Right lobe of liver (tissue), 6 donors: Measurements from ENCODE around the gene DACH1. TPM values are rescaled to one million over a fixed set of nuclear protein-coding genes. Genes with fewer than 3 reads are reported as not detected.
"Not testable (repeated sequence)": the region's sequence is repeated elsewhere in the genome, so short reads cannot be mapped to it uniquely, and the experiment has no call there.

ENCODE experiments used
- ATAC-seq, 4 donors: fragments of 200-7000 bp; cut with Tn5 transposase; one replicate each; pipeline ENCODE4 v1.9.1; 2020; ENCODE audit warnings: mild to moderate bottlenecking in 4 of 4, moderate library complexity in 4 of 4
- DNase-seq, 3 donors: peaks; one replicate each; pipeline ENCODE4 v3.0.0-alpha.2; 2020
- H3K27ac ChIP-seq, 3 donors: fragments of 200-600 bp; one replicate each; pipeline ENCODE4 v1.8.0; 2022
- H3K27me3 ChIP-seq, 2 donors: fragments of 200-600 bp; one replicate each; pipeline ENCODE4 v1.8.0; 2022
- H3K36me3 ChIP-seq, 4 donors: fragments of 200-600 bp; sonication (generic) in 1 of 4; one replicate each; pipeline versions ENCODE4 v1.5.1 to v1.8.0; 2017 to 2022; ENCODE audit warnings: control low read depth in 1 of 4
- H3K4me1 ChIP-seq, 4 donors: fragments of 200-600 bp; sonication (generic) in 1 of 4; one replicate each; pipeline versions ENCODE4 v1.5.1 to v1.8.0; 2017 to 2022; ENCODE audit warnings: control low read depth in 1 of 4
- H3K4me3 ChIP-seq, 3 donors: fragments of 200-600 bp; one replicate each; pipeline ENCODE4 v1.8.0; 2022
- H3K9me3 ChIP-seq, 4 donors: fragments of 200-600 bp; sonication (generic) in 1 of 4; one replicate each; pipeline versions ENCODE4 v1.5.1 to v1.8.0; 2017 to 2022; ENCODE audit warnings: control low read depth in 1 of 4
- CTCF ChIP-seq, 4 donors: fragments of 200-600 bp in 3 of 4; fragments of 450-650 bp in 1 of 4; IDR thresholded peaks; one replicate each; pipeline versions ENCODE4 v1.5.1 to v1.8.0; 2016 to 2022; ENCODE audit warnings: antibody characterized with exemption in 4 of 4, mild to moderate bottlenecking in 2 of 4
- POLR2A ChIP-seq: fragments of 450-650 bp; IDR thresholded peaks from one replicate; pipeline ENCODE4 v1.6.1; 2017; ENCODE audit warnings: antibody characterized with exemption, mild to moderate bottlenecking
- WGBS: methylation state at CpG from one replicate; pipeline ENCODE4 v1.1.6; 2018; ENCODE audit warnings: low coverage, low lambda C conversion rate; ENCODE audit not compliant: insufficient coverage; ENCODE audit errors: missing lambda C conversion rate; 5-methylcytosine and 5-hydroxymethylcytosine counted together
- intact Hi-C, 2 donors: fragments of 100-400 bp; cut with DNase I; formaldehyde crosslinking; loops; one replicate each; pipeline versions ENCODE4 v1.11.2 to v1.14.1; 2022
- total RNA-seq, 6 experiments: library from RNA; depleted of rRNA in 2 of 6; stranded (reverse); fragments of >200 nt in 2 of 6; fragmentation: NEBNext Ultra II Directional in 3 of 6; extraction: Animal tissue kit (Norgen Biotek cat#: 25700) in 3 of 6; gene quantifications; one replicate each; pipeline versions ENCODE4 v1.1.0 to v1.2.4, GENCODE V29; 2016 to 2023
- donor health status: DM: no; HTN: yes; CAD: no.
- donor health status: DM: no; HTN: no; CAD: no.
- donor health status: DM: no; HTN: no; CAD: no.
- donor health status: DM: no; HTN: yes; CAD: no.
- donor health status: DM: no; HTN: yes; CAD: no.

Gene DACH1
- total RNA-seq, 6 experiments from 2014 or later, result 0.80 to 1.5 (median 0.94) TPM

GRCh38 chr13:71902676-71903075 is 35.7 kb upstream of the DACH1 start:
- no peaks in the 10 kb centered on the region for H3K27me3 ChIP-seq
- no peaks in the 10 kb centered on the region for H3K4me1 ChIP-seq
- WGBS, result 67% methylated on average over 1 of the region's 1 CpG
- no peak overlapping the region for H3K27ac ChIP-seq
- no peaks in the 10 kb centered on the region for H3K9me3 ChIP-seq
- intact Hi-C loops, result no loop called here
- no peak for TF ChIP-seq CTCF (IDR thresholded peaks at IDR 0.05)
- H3K4me3 ChIP-seq, result no peak overlapping the region
- no peaks in the 10 kb centered on the region for H3K36me3 ChIP-seq
- no peak for ATAC-seq
- no peak for DNase-seq

GRCh38 chr13:71893506-71893905 is 26.5 kb upstream of the DACH1 start:
- H3K4me3 ChIP-seq, H3K9me3 ChIP-seq, H3K27ac ChIP-seq, DNase-seq, H3K36me3 ChIP-seq, H3K27me3 ChIP-seq, ATAC-seq, intact Hi-C loops, H3K4me1 ChIP-seq: not testable (repeated sequence)
- WGBS, result 54% methylated on average over 3 of the region's 3 CpGs

- intact Hi-C loops, result no loop called here
- Histone ChIP-seq H3K36me3 (no peaks in the 10 kb centered on the region), H3K27me3 (no peaks in the 10 kb centered on the region), H3K9me3 (no peaks in the 10 kb centered on the region), H3K4me1 (no peaks in the 10 kb centered on the region), H3K27ac (no peak overlapping the region), H3K4me3 (no peak overlapping the region)
- no peak for TF ChIP-seq CTCF (IDR thresholded peaks at IDR 0.05)
- no peak for TF ChIP-seq POLR2A
- DNase-seq (no peak), ATAC-seq (no peak)
Measured at GRCh38 chr13:71886880-71887279, 19.9 kb upstream of the DACH1 start.

- no peaks in the 10 kb centered on the region for H3K27me3 ChIP-seq
- intact Hi-C loops, result no loop called here
- no peak overlapping the region for H3K4me3 ChIP-seq
- no peak overlapping the region for H3K27ac ChIP-seq
- DNase-seq (no peak), ATAC-seq (peak in 2 of 4 donors; percentile 53 to 67)
- H3K4me1 ChIP-seq, result peaks cover 0 to 5% (median 0%) of the 10 kb centered on the region in 4 donors
- H3K9me3 ChIP-seq, result no peaks in the 10 kb centered on the region
- no peak for TF ChIP-seq CTCF (IDR thresholded peaks at IDR 0.05)
- no peak for TF ChIP-seq POLR2A
- no peaks in the 10 kb centered on the region for H3K36me3 ChIP-seq
Measured at GRCh38 chr13:71882120-71882519, 15.1 kb upstream of the DACH1 start.

GRCh38 chr13:71880753-71881541 is 13.9 kb upstream of the DACH1 start:
- ATAC-seq (peak in 1 of 4 donors; percentile 70), DNase-seq (no peak)
- Histone ChIP-seq H3K36me3 (no peaks in the 10 kb centered on the region), H3K27me3 (no peaks in the 10 kb centered on the region), H3K4me3 (no peak overlapping the region), H3K27ac (no peak overlapping the region), H3K9me3 (no peaks in the 10 kb centered on the region), H3K4me1 (peaks cover 0 to 5% (median 0%) of the 10 kb centered on the region in 4 donors)
- intact Hi-C loops, result no loop called here
- 68% methylated on average over 6 of the region's 6 CpGs for WGBS
- TF ChIP-seq POLR2A (no peak), CTCF (IDR thresholded peaks at IDR 0.05) (no peak)
